ENCODE data around the gene OSBPL7.

Gene OSBPL7

GRCh38 chr17:47821424-47822391, at the start of gene OSBPL7:
OSBPL7 (minus strand) TSS chr17:47821794; CDS start chr17:47820278, 1,516 bp downstream.
- peak; percentile 73 to 80 for DNase-seq

DNA sequence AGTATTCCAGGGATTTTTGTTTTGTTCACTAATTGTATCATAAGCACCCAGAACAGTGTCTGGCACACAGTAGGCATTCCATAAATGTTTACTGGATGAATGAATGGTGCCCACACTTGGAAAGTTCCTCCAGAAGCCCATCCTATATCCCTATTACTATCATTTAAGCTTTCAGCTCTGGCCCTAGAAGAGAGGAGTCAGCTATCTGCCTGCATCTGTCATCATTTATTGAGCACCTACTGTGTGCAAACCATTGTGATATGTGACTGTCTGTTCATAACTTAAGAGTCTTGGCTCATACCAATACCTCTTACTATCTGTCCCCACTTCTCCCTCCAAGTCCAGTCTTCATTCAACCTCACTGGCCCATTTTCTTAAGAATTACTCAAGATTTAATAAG, 49.5 kb upstream of the OSBPL7 start:
- DNase-seq, result no peak

DNA sequence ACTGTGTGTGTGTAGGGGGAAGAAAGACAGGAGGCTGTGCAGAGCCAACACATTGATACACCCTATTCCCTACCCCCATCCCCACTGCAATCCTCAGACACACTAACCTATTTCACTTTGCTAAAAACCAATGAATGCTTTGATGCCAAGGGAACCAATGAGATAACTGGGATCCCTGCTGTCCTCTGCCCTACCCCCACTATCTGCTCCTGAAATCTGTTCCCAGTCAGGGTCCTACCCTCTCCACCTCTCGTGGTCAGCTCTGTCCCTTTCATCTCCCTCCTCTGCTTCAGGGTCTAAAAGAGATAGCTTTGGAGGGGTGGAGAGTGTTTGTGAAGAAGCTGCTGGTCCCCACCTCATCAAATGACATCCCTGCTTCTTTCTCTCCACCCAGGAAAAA, 48.5 kb upstream of the OSBPL7 start:
- DNase-seq, result no peak

GRCh38 chr17:47869114-47869513, 47.5 kb upstream of the OSBPL7 start:
- DNase-seq, result no peak

GRCh38 chr17:47867813-47868533, 46.4 kb upstream of the OSBPL7 start:
- no peak for DNase-seq

- DNase-seq, result no peak
Measured at GRCh38 chr17:47866941-47867340, 45.3 kb upstream of the OSBPL7 start.

DNA sequence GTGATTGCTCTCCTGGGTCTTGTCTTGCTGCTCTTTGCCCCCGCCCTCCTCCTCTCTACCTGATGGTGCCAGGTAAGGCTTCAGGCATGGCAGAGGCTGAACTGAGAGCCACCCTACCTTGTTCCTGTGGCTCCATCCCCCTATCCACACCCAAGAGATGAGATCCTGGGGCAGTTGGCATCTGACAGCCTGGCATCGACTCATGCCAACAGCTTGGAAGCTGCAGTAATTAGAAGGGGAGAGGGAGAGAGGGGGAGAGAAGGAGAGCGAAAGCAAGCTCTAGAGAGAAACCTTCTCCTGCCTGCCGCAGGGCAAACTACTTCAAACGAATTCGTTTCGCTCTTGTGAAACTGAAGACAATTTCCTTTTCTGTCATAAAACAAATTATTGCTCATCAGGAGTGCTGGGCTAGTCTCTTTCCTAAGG, 43.2 kb upstream of the OSBPL7 start:
- no peak for DNase-seq

DNA sequence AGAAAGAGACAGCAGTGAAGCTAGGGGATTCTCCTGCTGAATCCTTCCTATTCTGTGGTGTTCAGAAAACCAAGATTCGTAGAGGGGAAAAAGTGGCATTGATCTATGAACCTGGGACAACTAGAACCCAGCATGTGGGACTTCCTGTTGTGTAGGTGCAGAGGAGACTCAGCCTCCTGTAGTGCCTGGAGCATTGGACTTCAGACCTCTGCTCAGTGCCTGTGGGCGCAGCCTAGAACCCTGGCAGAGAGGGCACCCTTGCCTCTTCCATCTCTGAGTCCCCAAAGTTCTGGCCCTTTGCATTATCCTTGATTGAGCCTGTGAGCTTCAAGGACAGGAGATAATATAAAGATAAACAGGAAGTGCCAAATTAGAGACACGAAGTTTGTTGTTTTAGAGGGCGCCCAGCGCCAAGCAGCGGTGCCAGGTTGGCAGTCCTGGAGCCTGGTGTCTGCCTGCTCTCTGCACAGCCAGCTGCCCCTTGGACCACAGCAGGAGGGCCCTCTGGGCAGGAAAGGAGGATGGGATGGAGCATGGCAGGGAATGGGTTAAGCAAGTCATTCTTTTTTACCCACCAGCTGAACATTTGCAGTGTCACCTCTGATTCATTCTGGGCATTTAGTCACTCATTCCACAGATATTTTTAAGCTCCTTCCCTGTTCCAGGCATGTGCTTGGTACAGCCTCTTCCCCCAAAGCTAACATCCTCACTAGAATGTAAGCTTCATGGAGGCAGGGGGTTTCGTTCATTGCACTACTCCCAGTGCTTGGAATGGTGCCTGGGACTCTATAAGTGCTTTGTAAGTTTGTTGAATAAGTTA, 41.2 kb upstream of the OSBPL7 start:
- no peak for DNase-seq

GRCh38 chr17:47860386-47860785, 38.8 kb upstream of the OSBPL7 start:
- no peak for DNase-seq

DNA sequence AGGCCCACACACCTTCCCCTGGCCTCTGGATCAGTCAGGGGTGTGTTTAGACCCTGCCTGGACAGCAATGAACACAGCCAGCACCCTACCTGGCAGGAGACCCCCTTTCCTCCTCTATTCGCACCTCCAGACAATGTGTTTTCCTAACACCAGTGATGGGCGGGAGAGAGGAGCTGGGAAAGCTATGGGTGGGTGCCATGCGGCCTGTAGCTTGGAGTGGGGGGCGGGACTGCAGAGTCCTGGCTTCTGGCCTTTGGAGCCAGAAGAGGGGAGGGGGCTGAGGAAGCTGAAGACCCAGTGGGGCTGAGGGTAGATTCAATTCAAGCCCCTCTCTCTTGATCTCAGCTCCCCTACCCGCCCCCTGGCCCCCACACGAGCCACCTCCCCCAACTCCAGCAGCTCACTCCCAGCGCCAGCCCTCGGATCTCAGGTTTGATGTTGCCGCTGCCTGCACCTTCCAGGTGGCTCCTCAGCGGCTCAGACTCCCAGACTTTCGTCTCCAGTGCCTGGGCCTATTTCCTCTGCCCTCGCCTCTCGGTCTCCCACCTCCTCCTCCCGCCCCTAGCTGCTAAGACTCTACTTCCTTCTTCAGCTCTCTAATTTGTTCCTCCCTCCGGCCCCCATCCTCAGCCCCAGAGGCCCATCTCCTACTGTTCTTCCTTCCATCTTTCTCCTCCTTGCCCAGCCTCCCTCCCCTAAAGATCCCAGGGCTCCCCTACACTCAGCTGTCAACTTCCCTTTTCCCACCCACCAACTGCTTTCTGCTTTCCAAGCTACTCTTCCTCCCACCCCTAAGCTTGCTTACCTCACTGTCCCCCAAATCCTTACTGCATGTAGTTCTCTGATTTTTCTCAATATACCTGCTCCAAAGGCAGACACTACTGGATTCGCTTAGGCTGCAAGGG, 36.2 kb upstream of the OSBPL7 start:
- DNase-seq, result no peak

- DNase-seq, result no peak
Measured at GRCh38 chr17:47856830-47857229, 35.2 kb upstream of the OSBPL7 start.

GRCh38 chr17:47855737-47856136, 34.1 kb upstream of the OSBPL7 start:
- no peak for DNase-seq

DNA sequence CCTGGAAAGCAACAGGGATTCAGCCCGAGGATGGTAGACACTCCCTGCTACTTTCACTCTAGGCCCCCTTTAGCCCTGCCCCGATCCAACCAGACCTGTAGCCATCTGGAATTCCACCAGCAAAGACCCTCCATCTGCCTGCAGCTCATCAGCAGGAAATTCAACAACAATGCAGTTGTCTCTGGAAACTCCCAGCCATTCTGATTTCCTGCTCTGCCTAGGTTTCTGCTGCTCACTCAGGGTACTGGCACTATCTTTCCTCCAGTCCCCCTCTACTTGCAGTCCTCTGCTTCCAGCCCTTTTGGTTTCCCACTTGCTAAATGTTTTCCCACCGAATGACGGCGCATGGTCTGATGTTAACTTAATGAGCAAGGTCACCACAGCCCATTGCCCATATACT, 32.0 kb upstream of the OSBPL7 start:
- no peak for DNase-seq

DNA sequence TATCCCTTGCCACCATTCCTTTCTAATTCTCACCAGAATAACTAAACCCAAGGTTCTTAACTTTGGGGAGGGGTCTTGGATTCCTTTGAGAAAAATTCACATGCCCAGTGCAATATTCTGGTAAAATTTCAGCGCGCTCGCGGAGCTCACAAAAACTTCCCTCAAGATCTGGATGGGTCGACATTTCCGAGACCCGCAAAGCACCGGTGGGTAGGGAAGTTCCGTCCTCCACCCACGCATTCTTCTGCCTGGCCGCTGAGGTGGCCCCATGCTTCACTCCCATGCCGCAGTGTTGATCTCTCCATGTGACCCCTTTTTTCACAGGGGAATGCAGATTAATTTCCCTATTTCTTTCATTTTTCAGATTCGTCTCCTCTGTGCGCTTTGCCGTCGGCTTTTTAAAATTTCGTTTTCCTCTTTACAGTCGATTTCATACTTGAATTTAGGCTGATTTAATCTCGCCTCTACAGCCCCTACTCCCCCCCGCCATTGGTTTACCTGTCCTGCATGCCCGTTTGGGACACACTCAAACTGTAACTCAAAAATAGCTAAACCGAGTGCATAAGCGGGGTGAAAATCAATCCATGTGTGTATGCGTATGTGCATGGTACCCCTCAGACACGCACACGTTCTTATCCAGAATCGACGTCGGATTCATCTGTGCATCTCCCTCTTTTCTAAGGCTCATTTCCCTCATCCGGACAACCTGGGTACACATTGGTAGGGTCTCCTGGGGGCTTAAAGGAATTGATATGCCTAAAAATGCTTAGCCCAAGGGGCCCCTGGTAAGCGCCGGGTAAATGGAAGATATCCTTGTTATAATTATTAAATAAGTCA, 30.7 kb upstream of the OSBPL7 start:
- no peak for DNase-seq

DNA sequence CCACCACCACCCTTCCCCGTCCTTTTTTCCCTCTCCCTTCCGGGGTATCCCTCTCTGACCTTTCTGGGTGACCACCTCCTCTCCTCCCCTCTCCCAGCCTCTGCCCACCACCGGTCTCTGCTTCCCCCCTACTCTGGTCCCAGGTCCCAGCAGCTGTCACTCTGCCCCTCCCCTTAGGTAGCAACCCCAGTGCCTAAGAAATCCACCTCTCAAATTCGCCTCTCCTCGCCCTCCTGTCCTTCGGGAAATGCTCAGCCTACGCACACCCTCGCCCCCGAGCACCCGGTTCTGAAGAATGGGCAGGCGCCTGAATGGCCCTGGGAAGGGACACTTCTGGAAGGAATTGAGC, 30.1 kb upstream of the OSBPL7 start:
- no peak for DNase-seq

DNA sequence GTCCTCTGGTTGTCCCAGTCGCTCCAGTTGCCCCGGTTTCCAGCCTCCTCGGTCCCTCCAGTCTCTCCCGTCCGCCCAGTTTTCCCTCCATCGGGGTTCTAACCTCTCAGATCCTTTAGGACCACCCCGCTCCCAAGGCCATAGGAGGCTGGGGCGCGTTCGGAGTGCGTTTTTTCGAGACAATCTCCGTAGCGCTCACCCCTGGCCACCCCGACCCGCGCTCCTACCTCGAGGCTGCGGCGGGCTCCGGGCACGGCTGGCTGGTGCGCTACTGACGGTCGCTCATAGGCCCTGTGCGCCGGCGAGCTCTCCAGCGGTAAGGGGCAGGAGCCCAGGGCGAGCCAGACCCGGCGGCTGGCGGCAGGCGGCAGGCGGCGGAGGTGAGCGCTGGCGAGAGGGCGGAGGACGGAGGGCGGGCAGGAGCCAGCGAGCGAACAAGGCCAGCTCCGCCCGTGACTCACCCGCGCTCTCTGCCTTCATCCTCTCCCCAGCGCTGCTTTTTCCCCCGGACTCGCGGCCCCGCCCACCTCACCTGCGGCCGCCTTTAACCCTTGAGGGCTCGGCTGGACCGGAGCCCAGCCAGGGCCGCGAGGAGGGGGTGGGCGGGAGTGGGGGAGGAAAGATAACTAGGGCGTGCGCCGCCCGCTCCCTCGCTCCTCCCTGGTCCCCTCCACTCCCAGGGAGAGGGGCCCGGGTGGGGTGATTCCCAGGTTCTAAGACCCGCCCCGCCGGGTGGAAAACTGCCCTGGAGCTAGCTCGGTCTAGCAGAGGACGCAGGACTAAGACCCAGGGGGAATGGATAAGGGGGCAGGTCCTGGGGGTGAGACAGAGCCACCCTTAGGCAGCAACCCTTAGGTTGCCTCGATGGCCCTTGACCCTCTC, 29.3 kb upstream of the OSBPL7 start, which contains the start of gene SP6:
Gene SP6, minus strand, starts transcription at position 472 of the 882 bp plus-strand sequence. CDS start 2,734 bp downstream, outside the sequence.
- peak; percentile 74 to 80 for DNase-seq

DNA sequence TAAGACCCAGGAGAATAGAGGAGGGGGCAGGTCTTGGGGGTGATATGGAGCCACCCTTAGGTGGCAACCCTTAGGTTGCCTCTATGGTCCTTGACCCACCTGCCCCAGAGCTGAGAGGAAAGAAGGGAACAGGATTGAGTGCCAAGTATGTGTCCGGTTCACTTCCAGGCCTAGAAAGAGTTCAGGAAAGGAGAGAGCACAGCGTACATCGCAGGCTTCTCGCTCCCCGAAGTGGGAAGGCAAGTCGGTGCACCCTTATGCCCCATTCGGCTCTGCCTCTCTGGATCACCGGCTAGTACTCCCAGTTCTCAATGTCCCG, 28.7 kb upstream of the OSBPL7 start:
- no peak for DNase-seq

DNA sequence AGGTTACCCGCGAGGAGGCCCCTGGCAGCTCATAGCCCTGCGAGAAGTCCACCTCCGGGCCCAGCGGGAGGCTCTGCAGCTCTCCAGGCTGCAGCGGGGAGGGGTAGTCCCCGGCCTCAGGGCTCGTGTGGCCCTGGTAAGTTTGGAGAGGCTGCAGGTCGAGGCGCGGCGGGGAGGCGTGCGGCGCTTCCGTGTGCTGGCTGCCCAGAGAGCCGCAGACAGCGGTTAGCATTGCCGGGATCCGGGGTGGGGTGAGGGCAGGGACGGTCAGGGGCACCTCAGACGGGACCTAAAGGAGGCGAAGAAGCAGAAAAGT, 26.6 kb upstream of the OSBPL7 start:
- no peak for DNase-seq

DNA sequence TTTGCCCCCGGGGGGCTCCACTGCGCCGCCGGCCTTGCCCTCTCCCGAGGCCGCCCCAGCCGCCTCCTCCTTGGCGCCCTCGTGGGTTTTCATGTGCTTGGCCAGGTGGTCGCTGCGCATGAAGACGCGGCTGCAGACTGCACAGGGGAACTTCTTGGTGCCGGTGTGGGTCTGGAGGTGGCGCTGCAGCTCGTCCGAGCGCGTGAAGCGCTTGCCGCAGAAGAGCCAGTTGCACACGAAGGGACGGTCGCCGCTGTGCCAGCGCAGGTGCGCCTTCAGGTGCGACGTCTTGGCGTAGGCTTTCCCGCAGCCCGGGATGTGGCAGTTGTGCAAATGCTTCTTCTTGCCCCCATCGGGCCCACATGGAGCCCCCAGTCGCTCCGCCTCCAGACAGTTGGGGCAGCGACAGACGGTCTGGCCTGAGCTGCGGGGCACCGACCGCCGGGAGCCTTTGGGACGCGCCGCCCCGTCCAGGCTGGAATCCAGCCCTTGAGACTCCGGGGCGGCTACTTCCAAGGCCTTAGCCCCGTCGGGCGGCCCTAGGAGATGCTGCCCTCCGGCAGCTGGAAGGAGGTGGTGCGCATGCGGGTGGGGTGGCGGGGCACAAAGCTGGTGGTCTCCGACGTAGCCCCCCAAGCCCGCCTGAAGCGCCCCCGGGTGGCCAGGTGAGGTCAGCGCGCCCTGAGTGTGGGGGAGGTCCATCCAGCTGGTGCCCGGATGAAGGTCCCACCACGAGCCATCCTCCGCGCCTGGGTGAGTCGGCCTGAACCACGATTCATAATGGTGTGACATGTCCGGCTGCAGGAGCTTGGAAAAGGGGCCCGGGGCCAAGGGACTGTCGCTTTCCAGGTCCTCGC, 26.0 kb upstream of the OSBPL7 start:
- DNase-seq, result no peak

Data from activated CD4-positive, alpha-beta T cell treated with anti-CD3 and anti-CD28 coated beads, Interleukin-2, amount 50 U/mL, for 48 hours (primary cell).